Right lobe of liver (tissue), 6 donors: Measurements from ENCODE around the gene DUSP2. TPM values are rescaled to one million over a fixed set of nuclear protein-coding genes. Genes with fewer than 3 reads are reported as not detected.
A peak's percentile ranks its signal among the peaks of the same experiment; 100 is the strongest.

ENCODE experiments used
- ATAC-seq, 4 donors: fragments of 200-7000 bp; cut with Tn5 transposase; one replicate each; pipeline ENCODE4 v1.9.1; 2020; ENCODE audit warnings: mild to moderate bottlenecking in 4 of 4, moderate library complexity in 4 of 4
- DNase-seq, 3 donors: peaks; one replicate each; pipeline ENCODE4 v3.0.0-alpha.2; 2020
- H3K27ac ChIP-seq, 3 donors: fragments of 200-600 bp; one replicate each; pipeline ENCODE4 v1.8.0; 2022
- H3K27me3 ChIP-seq, 2 donors: fragments of 200-600 bp; one replicate each; pipeline ENCODE4 v1.8.0; 2022
- H3K36me3 ChIP-seq, 4 donors: fragments of 200-600 bp; sonication (generic) in 1 of 4; one replicate each; pipeline versions ENCODE4 v1.5.1 to v1.8.0; 2017 to 2022; ENCODE audit warnings: control low read depth in 1 of 4
- H3K4me1 ChIP-seq, 4 donors: fragments of 200-600 bp; sonication (generic) in 1 of 4; one replicate each; pipeline versions ENCODE4 v1.5.1 to v1.8.0; 2017 to 2022; ENCODE audit warnings: control low read depth in 1 of 4
- H3K4me3 ChIP-seq, 3 donors: fragments of 200-600 bp; one replicate each; pipeline ENCODE4 v1.8.0; 2022
- H3K9me3 ChIP-seq, 4 donors: fragments of 200-600 bp; sonication (generic) in 1 of 4; one replicate each; pipeline versions ENCODE4 v1.5.1 to v1.8.0; 2017 to 2022; ENCODE audit warnings: control low read depth in 1 of 4
- CTCF ChIP-seq, 4 donors: fragments of 200-600 bp in 3 of 4; fragments of 450-650 bp in 1 of 4; IDR thresholded peaks; one replicate each; pipeline versions ENCODE4 v1.5.1 to v1.8.0; 2016 to 2022; ENCODE audit warnings: antibody characterized with exemption in 4 of 4, mild to moderate bottlenecking in 2 of 4
- POLR2A ChIP-seq: fragments of 450-650 bp; IDR thresholded peaks from one replicate; pipeline ENCODE4 v1.6.1; 2017; ENCODE audit warnings: antibody characterized with exemption, mild to moderate bottlenecking
- WGBS: methylation state at CpG from one replicate; pipeline ENCODE4 v1.1.6; 2018; ENCODE audit warnings: low coverage, low lambda C conversion rate; ENCODE audit not compliant: insufficient coverage; ENCODE audit errors: missing lambda C conversion rate; 5-methylcytosine and 5-hydroxymethylcytosine counted together
- intact Hi-C, 2 donors: fragments of 100-400 bp; cut with DNase I; formaldehyde crosslinking; loops; one replicate each; pipeline versions ENCODE4 v1.11.2 to v1.14.1; 2022
- total RNA-seq, 6 experiments: library from RNA; depleted of rRNA in 2 of 6; stranded (reverse); fragments of >200 nt in 2 of 6; fragmentation: NEBNext Ultra II Directional in 3 of 6; extraction: Animal tissue kit (Norgen Biotek cat#: 25700) in 3 of 6; gene quantifications; one replicate each; pipeline versions ENCODE4 v1.1.0 to v1.2.4, GENCODE V29; 2016 to 2023
- donor health status: DM: no; HTN: yes; CAD: no.
- donor health status: DM: no; HTN: no; CAD: no.
- donor health status: DM: no; HTN: no; CAD: no.
- donor health status: DM: no; HTN: yes; CAD: no.
- donor health status: DM: no; HTN: yes; CAD: no.

The DUSP2 gene
- total RNA-seq, 6 experiments from 2014 or later = 0.44 to 2.5 (median 1.2) TPM

GRCh38 chr2:96110621-96111256 is 34.5 kb downstream of the DUSP2 start:
- TF ChIP-seq CTCF (IDR thresholded peaks at IDR 0.05) (no peak), POLR2A (no peak)
- Histone ChIP-seq H3K27ac (no peak overlapping the region), H3K36me3 (no peaks in the 10 kb centered on the region), H3K27me3 (no peaks in the 10 kb centered on the region), H3K4me1 (no peaks in the 10 kb centered on the region), H3K4me3 (no peak overlapping the region), H3K9me3 (no peaks in the 10 kb centered on the region)
- DNase-seq = peak in 2 of 3 donors; percentile 10 to 41
- 82% methylated on average over 5 of the region's 13 CpGs for WGBS
- intact Hi-C loops = no loop called here
- no peak for ATAC-seq

GRCh38 chr2:96109931-96110511 is 35.2 kb downstream of the DUSP2 start:
- no peaks in the 10 kb centered on the region for H3K36me3 ChIP-seq
- no peaks in the 10 kb centered on the region for H3K4me1 ChIP-seq
- TF ChIP-seq POLR2A (no peak), CTCF (IDR thresholded peaks at IDR 0.05) (no peak)
- intact Hi-C loops = no loop called here
- no peak overlapping the region for H3K27ac ChIP-seq
- 80% methylated on average over 1 of the region's 3 CpGs for WGBS
- ATAC-seq (no peak), DNase-seq (peak in 2 of 3 donors; percentile 8 to 39)
- no peak overlapping the region for H3K4me3 ChIP-seq
- no peaks in the 10 kb centered on the region for H3K9me3 ChIP-seq
- no peaks in the 10 kb centered on the region for H3K27me3 ChIP-seq

GRCh38 chr2:96109361-96109680 is 35.9 kb downstream of the DUSP2 start:
- no peak overlapping the region for H3K4me3 ChIP-seq
- no peaks in the 10 kb centered on the region for H3K9me3 ChIP-seq
- H3K36me3 ChIP-seq = no peaks in the 10 kb centered on the region
- H3K27me3 ChIP-seq = no peaks in the 10 kb centered on the region
- no peaks in the 10 kb centered on the region for H3K4me1 ChIP-seq
- WGBS = 38% methylated on average over 1 of the region's 3 CpGs
- ATAC-seq = no peak
- DNase-seq = peak in 2 of 3 donors; percentile 21 to 53
- H3K27ac ChIP-seq = no peak overlapping the region
- intact Hi-C loops = no loop called here
- TF ChIP-seq POLR2A = no peak
- no peak for TF ChIP-seq CTCF (IDR thresholded peaks at IDR 0.05)

GRCh38 chr2:96108541-96109360 is 36.5 kb downstream of the DUSP2 start:
- DNase-seq = peak in 2 of 3 donors; percentile 17 to 48
- H3K4me3 ChIP-seq = no peak overlapping the region
- no peaks in the 10 kb centered on the region for H3K9me3 ChIP-seq
- no peaks in the 10 kb centered on the region for H3K27me3 ChIP-seq
- H3K36me3 ChIP-seq = no peaks in the 10 kb centered on the region
- intact Hi-C loops = no loop called here
- H3K27ac ChIP-seq = peak overlapping the region in 1 of 3 donors; percentile 47
- TF ChIP-seq CTCF (IDR thresholded peaks at IDR 0.05) (no peak), POLR2A (no peak)
- H3K4me1 ChIP-seq = no peaks in the 10 kb centered on the region
- peak; percentile 29 to 56 (median 38) for ATAC-seq
- WGBS = 36% methylated on average over 9 of the region's 17 CpGs
